A673 (cell line): Measurements from ENCODE around the gene BHLHA9.

Experiments
- CTCF ChIP-seq: fragments of 300-800, 200-600 bp; sonication (generic); conservative IDR thresholded peaks from 2 replicates; pipeline ENCODE4 v1.5.1; 2017; ENCODE audit warnings: low read depth, mild to moderate bottlenecking, antibody characterized with exemption, low read length, moderate library complexity, mixed read lengths
- EZH2 ChIP-seq: fragments of 200-600 bp; sonication (generic); IDR thresholded peaks from 2 replicates; pipeline ENCODE4 v1.6.1; 2017; ENCODE audit warnings: borderline replicate concordance, low read depth, mild to moderate bottlenecking, mixed read lengths, antibody characterized with exemption, low read length; ENCODE audit not compliant: poor library complexity, severe bottlenecking

GRCh38 chr17:1302761-1303160 is 32.5 kb downstream of the BHLHA9 start:
- TF ChIP-seq CTCF (no peak), EZH2 (no peak)
